ENCODE measurements around the gene PARD3. TPM values are rescaled to one million over a fixed set of nuclear protein-coding genes. Genes with fewer than 3 reads are reported as not detected.
A peak's percentile ranks its signal among the peaks of the same experiment; 100 is the strongest.
"Not testable (repeated sequence)": the region's sequence is repeated elsewhere in the genome, so short reads cannot be mapped to it uniquely, and the experiment has no call there.

The PARD3 gene
- total RNA-seq, 6 experiments from 2014 or later: 19.1 to 27.8 (median 22.0) TPM

DNA sequence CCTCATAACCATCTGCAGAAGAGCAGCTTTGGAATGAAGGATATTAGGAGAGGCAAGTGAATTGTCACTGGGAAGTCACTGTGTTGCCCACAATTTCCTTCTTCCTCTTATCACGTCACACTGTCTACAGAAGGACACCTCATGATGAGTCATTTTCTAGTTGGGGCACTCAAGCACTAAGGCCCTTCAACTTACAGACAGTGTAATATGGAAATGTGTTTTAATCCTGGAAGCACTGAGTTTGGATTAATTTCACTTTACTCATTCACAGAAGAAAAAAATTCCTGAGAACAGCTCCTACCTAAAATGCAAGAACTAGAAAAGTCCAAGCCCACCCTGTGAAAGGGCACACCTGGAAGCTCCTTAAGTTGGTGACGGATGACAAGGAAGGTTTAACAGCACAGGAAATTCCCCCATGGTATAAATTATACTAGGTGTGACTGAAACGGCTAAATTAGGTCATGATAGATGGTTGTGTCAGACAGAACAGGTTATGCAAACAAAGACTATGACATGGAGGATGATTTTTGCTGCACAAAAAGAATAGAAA is 56.6 kb downstream of the PARD3 start:
- intact Hi-C loops (cut with DNase I): no loop called here
- no peak overlapping the region for H3K27ac ChIP-seq
- H3K27me3 ChIP-seq: no peaks in the 10 kb centered on the region
- DNase-seq (no peak), ATAC-seq (peak in 1 of 4 donors; percentile 65)
- H3K4me1 ChIP-seq: peaks cover 0 to 25% (median 7%) of the 10 kb centered on the region in 4 donors
- 45% methylated on average over 3 of the region's 3 CpGs for WGBS (ENCODE audit: insufficient coverage, low coverage, low lambda C conversion rate, missing lambda C conversion rate)
- no peaks in the 10 kb centered on the region for H3K9me3 ChIP-seq
- TF ChIP-seq, protein P1, sequence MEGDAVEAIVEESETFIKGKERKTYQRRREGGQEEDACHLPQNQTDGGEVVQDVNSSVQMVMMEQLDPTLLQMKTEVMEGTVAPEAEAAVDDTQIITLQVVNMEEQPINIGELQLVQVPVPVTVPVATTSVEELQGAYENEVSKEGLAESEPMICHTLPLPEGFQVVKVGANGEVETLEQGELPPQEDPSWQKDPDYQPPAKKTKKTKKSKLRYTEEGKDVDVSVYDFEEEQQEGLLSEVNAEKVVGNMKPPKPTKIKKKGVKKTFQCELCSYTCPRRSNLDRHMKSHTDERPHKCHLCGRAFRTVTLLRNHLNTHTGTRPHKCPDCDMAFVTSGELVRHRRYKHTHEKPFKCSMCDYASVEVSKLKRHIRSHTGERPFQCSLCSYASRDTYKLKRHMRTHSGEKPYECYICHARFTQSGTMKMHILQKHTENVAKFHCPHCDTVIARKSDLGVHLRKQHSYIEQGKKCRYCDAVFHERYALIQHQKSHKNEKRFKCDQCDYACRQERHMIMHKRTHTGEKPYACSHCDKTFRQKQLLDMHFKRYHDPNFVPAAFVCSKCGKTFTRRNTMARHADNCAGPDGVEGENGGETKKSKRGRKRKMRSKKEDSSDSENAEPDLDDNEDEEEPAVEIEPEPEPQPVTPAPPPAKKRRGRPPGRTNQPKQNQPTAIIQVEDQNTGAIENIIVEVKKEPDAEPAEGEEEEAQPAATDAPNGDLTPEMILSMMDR (IDR thresholded peaks at IDR 0.05): no peak
- TF ChIP-seq POLR2A (IDR thresholded peaks at IDR 0.05): no peak
- H3K4me3 ChIP-seq: no peak overlapping the region
- H3K36me3 ChIP-seq: no peaks in the 10 kb centered on the region

DNA sequence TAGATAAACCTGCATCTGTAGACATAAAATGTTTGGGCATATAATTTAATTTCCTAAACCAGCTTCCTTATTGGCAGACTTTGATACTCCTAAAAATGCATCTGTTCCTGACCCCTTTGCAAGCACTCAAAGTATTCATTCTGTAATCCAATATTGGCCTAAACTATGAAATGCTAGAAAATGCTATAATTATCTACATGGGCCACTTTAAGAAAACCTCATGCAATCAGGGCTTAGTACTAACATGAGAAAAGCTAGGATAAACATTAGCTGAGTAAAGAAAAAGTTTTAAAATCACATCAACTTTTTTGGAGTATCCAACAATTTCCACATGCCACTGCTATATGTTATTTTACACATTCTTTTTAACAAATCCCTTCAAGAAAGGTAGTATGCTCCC is 57.2 kb downstream of the PARD3 start:
- TF ChIP-seq POLR2A (IDR thresholded peaks at IDR 0.05): no peak
- TF ChIP-seq, protein P1 (IDR thresholded peaks at IDR 0.05): no peak
- Histone ChIP-seq H3K9me3 (no peaks in the 10 kb centered on the region), H3K27ac (no peak overlapping the region)

DNA sequence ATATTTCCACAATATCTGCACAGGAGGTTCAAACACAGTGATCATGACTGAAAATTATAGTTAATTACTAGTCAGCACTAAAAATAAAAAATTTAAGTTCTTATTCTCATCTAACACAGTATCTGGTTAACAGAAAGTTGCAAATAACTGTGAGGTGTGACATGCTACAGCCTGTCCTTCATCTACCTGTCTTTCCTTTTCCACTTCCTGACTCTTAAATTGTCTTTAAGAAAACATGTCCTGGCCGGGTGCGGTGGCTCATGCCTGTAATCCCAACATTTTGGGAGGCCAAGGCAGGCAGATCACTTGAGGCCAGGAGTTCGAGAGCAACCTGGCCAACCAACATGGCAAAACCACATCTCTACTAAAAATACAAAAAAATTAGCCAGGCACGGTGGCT is 57.9 kb downstream of the PARD3 start:
- ATAC-seq; DNase-seq; H3K9me3 ChIP-seq; H3K27ac ChIP-seq; intact Hi-C loops (cut with DNase I); H3K4me3 ChIP-seq; H3K36me3 ChIP-seq; H3K27me3 ChIP-seq: not testable (repeated sequence)
- WGBS (ENCODE audit: insufficient coverage, low coverage, low lambda C conversion rate, missing lambda C conversion rate): 93% methylated on average over 4 of the region's 4 CpGs
- H3K4me1 ChIP-seq: peaks cover 0 to 28% (median 9%) of the 10 kb centered on the region in 4 donors

More for the DNA sequence above, 57.2 kb downstream of the PARD3 start:
- Histone ChIP-seq H3K36me3 (no peaks in the 10 kb centered on the region), H3K4me3 (no peak overlapping the region), H3K27me3 (no peaks in the 10 kb centered on the region), H3K4me1 (peaks cover 0 to 25% (median 8%) of the 10 kb centered on the region in 4 donors)
- DNase-seq (no peak), ATAC-seq (no peak)
- intact Hi-C loops (cut with DNase I): no loop called here

DNA sequence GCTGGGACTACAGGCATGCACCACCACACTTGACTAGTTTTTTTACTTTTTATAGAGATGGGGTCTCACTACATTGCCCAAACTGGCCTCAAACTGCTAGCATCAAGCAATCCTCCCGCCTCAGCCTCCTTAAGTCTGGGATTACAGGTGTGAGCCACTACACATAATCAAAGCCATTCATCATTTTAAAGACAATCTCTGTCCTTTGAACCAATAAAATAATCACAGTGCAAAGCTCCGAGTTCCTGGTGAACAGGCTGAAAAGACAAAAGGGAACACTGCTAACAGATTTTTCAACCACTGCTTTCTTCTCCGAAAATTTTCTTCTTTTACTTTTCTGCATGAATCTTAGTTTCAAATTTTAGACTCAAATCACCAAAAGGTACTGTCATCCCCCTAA is 58.5 kb downstream of the PARD3 start:
- no peak for ATAC-seq
- DNase-seq: no peak
- no peak overlapping the region for H3K27ac ChIP-seq
- no peaks in the 10 kb centered on the region for H3K36me3 ChIP-seq
- peaks cover 0 to 28% (median 7%) of the 10 kb centered on the region in 4 donors for H3K4me1 ChIP-seq
- intact Hi-C loops (cut with DNase I): no loop called here
- no peak overlapping the region for H3K4me3 ChIP-seq
- TF ChIP-seq, protein P1 (IDR thresholded peaks at IDR 0.05): no peak
- TF ChIP-seq POLR2A (IDR thresholded peaks at IDR 0.05): no peak
- no peaks in the 10 kb centered on the region for H3K27me3 ChIP-seq
- WGBS (ENCODE audit: insufficient coverage, low coverage, low lambda C conversion rate, missing lambda C conversion rate): 91% methylated on average over 2 of the region's 3 CpGs
- no peaks in the 10 kb centered on the region for H3K9me3 ChIP-seq

DNA sequence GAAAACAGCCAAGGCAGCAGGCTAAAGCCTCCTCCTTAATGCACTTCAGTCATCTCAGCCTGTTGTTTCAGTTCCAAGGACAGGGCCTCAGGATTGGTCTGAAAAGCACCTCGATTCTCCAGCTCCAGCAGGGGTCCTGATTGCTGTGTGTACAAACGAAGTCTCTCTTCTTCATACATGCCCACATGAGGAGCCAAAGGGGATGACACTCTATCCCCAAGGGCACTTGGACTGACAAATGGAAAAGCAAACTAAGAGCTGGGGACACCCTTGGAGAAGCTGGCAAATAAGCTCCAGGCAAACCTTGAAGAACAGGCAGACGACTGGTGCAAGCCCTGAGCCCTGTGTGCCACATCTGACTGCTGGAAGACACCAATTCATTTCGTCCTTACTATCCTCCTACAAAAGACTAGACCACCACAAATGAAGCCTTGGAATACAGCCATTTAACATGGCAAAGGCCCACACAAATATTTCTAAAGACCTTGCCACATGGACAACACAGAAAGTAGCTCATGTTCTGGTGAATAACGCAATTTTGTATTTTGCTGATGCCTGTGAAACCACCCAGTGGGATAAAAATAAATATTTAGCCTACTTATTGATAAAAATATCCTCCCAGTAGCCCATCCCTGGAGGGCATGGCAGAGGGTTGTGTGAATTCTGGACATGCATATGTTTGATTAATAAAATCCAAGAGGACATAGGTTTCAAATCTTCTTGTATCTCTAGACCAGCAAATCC is 61.9 kb downstream of the PARD3 start:
- H3K36me3 ChIP-seq: no peaks in the 10 kb centered on the region
- WGBS (ENCODE audit: insufficient coverage, low coverage, low lambda C conversion rate, missing lambda C conversion rate): 21% methylated on average over 4 of the region's 5 CpGs
- H3K4me3 ChIP-seq: no peak overlapping the region
- no peak for DNase-seq
- no peaks in the 10 kb centered on the region for H3K27me3 ChIP-seq
- TF ChIP-seq, protein P1 (IDR thresholded peaks at IDR 0.05): no peak
- no peak for TF ChIP-seq POLR2A (IDR thresholded peaks at IDR 0.05)
- H3K9me3 ChIP-seq: no peaks in the 10 kb centered on the region
- peak overlapping the region in 1 of 3 donors; percentile 19 for H3K27ac ChIP-seq
- ATAC-seq: peak; percentile 27 to 73 (median 51)
- intact Hi-C loops (cut with DNase I): no loop called here
- H3K4me1 ChIP-seq: peaks cover 0 to 33% (median 7%) of the 10 kb centered on the region in 4 donors
